ENCODE measurements around the gene UMODL1.

UMODL1 gene

GRCh38 chr21:42082501-42083360, 11.6 kb downstream of the UMODL1 start:
- no peak overlapping the region for H3K4me3 ChIP-seq (ENCODE audit: low read depth, low read length)
- no peak for DNase-seq (ENCODE audit: low read depth, low spot score)
- ChIA-PET CTCF (interaction anchor here (1.5 kb wide), 1 partner anchor 35 kb away, joined by 6 read pairs; no protein-coding TSS in a partner anchor), POLR2A (interaction anchor here (1.0 kb wide), 1 partner anchor 10 kb away, joined by 4 read pairs; no protein-coding TSS in a partner anchor)
- TF ChIP-seq, protein P1, sequence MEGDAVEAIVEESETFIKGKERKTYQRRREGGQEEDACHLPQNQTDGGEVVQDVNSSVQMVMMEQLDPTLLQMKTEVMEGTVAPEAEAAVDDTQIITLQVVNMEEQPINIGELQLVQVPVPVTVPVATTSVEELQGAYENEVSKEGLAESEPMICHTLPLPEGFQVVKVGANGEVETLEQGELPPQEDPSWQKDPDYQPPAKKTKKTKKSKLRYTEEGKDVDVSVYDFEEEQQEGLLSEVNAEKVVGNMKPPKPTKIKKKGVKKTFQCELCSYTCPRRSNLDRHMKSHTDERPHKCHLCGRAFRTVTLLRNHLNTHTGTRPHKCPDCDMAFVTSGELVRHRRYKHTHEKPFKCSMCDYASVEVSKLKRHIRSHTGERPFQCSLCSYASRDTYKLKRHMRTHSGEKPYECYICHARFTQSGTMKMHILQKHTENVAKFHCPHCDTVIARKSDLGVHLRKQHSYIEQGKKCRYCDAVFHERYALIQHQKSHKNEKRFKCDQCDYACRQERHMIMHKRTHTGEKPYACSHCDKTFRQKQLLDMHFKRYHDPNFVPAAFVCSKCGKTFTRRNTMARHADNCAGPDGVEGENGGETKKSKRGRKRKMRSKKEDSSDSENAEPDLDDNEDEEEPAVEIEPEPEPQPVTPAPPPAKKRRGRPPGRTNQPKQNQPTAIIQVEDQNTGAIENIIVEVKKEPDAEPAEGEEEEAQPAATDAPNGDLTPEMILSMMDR (IDR thresholded peaks at IDR 0.05; ENCODE audit: insufficient read depth, low read length, missing control alignments), result no peak

GRCh38 chr21:42083361-42083690, 12.2 kb downstream of the UMODL1 start:
- no peak overlapping the region for H3K4me3 ChIP-seq (ENCODE audit: low read depth, low read length)
- no peak for DNase-seq (ENCODE audit: low read depth, low spot score)
- POLR2A ChIA-PET, result no interaction called here
- TF ChIP-seq, protein P1 (IDR thresholded peaks at IDR 0.05; ENCODE audit: insufficient read depth, low read length, missing control alignments), result no peak
- CTCF ChIA-PET, result interaction anchor here (1.5 kb wide), 1 partner anchor 34 kb away, joined by 6 read pairs; no protein-coding TSS in a partner anchor

DNA sequence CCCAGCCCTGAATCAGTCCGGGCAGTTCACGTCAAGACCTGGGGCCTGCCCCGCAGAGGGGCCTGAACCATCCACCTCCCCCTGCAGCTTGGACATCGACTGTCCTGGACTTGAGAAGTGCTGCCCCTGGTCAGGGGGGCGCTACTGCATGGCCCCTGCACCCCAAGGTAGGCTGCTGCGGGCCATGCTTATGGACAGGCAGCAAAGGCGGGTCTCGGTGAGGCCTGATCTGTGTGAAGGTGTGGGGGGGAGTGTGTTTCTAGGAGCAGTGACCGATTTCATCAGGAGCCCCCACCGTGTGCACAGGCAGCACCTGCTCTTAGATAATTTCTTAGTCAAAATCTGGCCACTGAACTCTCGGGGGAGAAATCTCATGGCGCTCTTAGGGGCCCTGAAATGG, 13.0 kb downstream of the UMODL1 start:
- ChIA-PET CTCF (interaction anchor here (1.5 kb wide), 1 partner anchor 33 kb away, joined by 6 read pairs; no protein-coding TSS in a partner anchor), POLR2A (no interaction called here)
- no peak overlapping the region for H3K4me3 ChIP-seq (ENCODE audit: low read depth, low read length)
- DNase-seq (ENCODE audit: low read depth, low spot score), result no peak
- TF ChIP-seq, protein P1 (IDR thresholded peaks at IDR 0.05; ENCODE audit: insufficient read depth, low read length, missing control alignments), result no peak

GRCh38 chr21:42085246-42086077, 14.3 kb downstream of the UMODL1 start:
- H3K4me3 ChIP-seq (ENCODE audit: low read depth, low read length), result no peak overlapping the region
- TF ChIP-seq, protein P1 (IDR thresholded peaks at IDR 0.05; ENCODE audit: insufficient read depth, low read length, missing control alignments), result no peak
- no peak for DNase-seq (ENCODE audit: low read depth, low spot score)
- ChIA-PET POLR2A (no interaction called here), CTCF (interaction anchor here (1.5 kb wide), 1 partner anchor 32 kb away, joined by 5 read pairs; no protein-coding TSS in a partner anchor)

- no peak for DNase-seq (ENCODE audit: low read depth, low spot score)
- ChIA-PET CTCF (interaction anchor here (1.5 kb wide), 2 partner anchors 19 to 31 kb away, joined by 3 to 5 read pairs; no protein-coding TSS in a partner anchor), POLR2A (no interaction called here)
- H3K4me3 ChIP-seq (ENCODE audit: low read depth, low read length), result no peak overlapping the region
- TF ChIP-seq, protein P1 (IDR thresholded peaks at IDR 0.05; ENCODE audit: insufficient read depth, low read length, missing control alignments), result no peak
These were observed 15.9 kb downstream of the UMODL1 start for GRCh38 chr21:42086969-42087368.

GRCh38 chr21:42088148-42088547, 17.0 kb downstream of the UMODL1 start:
- ChIA-PET CTCF (no interaction called here), POLR2A (no interaction called here)
- DNase-seq (ENCODE audit: low read depth, low spot score), result no peak
- TF ChIP-seq, protein P1 (IDR thresholded peaks at IDR 0.05; ENCODE audit: insufficient read depth, low read length, missing control alignments), result no peak
- H3K4me3 ChIP-seq (ENCODE audit: low read depth, low read length), result no peak overlapping the region

All from AG04449 (cell line).